Muscle of leg (tissue), 11 donors: ENCODE data around the gene PFKFB1. TPM values are rescaled to one million over a fixed set of nuclear protein-coding genes. Genes with fewer than 3 reads are reported as not detected.

Source experiments
- DNase-seq: peaks from one replicate; pipeline ENCODE4 v3.0.0; 2013
- H3K27ac ChIP-seq: one replicate; pipeline ENCODE4 v1.5.1; 2013; ENCODE audit warnings: mild to moderate bottlenecking, low read length, control low read depth
- H3K27me3 ChIP-seq: one replicate; pipeline ENCODE4 v1.6.1; 2013; ENCODE audit warnings: low read length; ENCODE audit not compliant: control insufficient read depth, insufficient read depth
- H3K36me3 ChIP-seq: one replicate; pipeline ENCODE4 v1.6.1; 2013; ENCODE audit warnings: low read length; ENCODE audit not compliant: control insufficient read depth, insufficient read depth
- H3K4me1 ChIP-seq: one replicate; pipeline ENCODE4 v1.6.1; 2013; ENCODE audit warnings: low read length; ENCODE audit not compliant: control insufficient read depth, insufficient read depth
- H3K4me3 ChIP-seq: one replicate; pipeline ENCODE4 v1.5.1; 2013; ENCODE audit warnings: low read length, control low read depth
- H3K9me3 ChIP-seq: replicated peaks from 2 replicates; pipeline ENCODE4 v1.6.1; 2013; ENCODE audit warnings: low read depth, low read length; ENCODE audit not compliant: control insufficient read depth
- WGBS: methylation state at CpG from one replicate; pipeline ENCODE4 v1.1.5; 2013; ENCODE audit warnings: missing lambda C conversion rate; ENCODE audit not compliant: insufficient coverage; 5-methylcytosine and 5-hydroxymethylcytosine counted together
- polyA plus RNA-seq, 8 donors: library from polyadenylated mRNA; unstranded; fragments of 120-200 nt; gene quantifications; one replicate each; pipeline versions ENCODE4 v1.2.1 to v1.2.3, GENCODE V29; 2013; ENCODE audit warnings: inconsistent platforms in 1 of 8, low replicate concordance in 1 of 8; ENCODE audit not compliant: insufficient read length in 8 of 8, insufficient read depth in 1 of 8
- total RNA-seq: library from RNA; stranded (reverse); fragments of 120-200 nt; gene quantifications from one replicate; pipeline ENCODE4 v1.2.4, GENCODE V29; 2013

The PFKFB1 gene
- total and polyA plus RNA-seq, 9 donors, result 0.30 to 1.7 (median 0.69) TPM

DNA sequence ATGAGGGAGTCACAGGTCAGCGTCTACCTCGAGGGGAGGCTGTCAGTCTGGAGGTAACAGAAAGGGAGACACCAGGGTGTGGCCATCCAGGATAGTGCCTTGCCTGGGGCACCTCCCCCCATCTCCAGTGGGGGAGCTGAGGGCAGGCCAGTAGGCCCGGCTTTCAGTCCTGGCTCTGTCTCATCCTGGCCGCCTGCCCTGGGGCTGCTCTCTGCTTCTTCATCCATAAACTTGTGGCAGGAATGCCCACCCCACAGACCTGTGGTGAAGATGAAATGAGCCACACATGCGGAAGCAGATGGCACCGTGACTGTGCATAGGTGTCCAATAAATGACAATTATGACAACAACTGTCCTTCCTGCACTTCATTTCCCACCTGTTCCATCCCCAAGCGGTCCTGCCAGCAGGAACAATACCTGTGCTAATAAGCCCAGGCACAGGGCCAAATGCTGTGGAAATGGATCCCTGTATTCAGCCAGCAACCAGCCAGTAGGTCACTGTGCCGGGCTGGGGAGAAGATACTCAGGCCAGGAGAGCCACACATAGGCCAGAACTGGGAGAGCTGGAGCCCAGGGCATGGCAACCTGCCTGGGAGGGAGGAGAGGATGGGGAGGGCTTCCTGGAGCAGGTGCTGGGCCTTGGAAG, 43.1 kb downstream of the PFKFB1 start:
- Histone ChIP-seq H3K27me3 (peaks cover 10% of the 10 kb centered on the region), H3K4me1 (no peaks in the 10 kb centered on the region), H3K9me3 (no peaks in the 10 kb centered on the region), H3K4me3 (no peak overlapping the region), H3K27ac (no peak overlapping the region), H3K36me3 (no peaks in the 10 kb centered on the region)
- WGBS, result 53% methylated on average over 4 of the region's 8 CpGs
- DNase-seq, result no peak

DNA sequence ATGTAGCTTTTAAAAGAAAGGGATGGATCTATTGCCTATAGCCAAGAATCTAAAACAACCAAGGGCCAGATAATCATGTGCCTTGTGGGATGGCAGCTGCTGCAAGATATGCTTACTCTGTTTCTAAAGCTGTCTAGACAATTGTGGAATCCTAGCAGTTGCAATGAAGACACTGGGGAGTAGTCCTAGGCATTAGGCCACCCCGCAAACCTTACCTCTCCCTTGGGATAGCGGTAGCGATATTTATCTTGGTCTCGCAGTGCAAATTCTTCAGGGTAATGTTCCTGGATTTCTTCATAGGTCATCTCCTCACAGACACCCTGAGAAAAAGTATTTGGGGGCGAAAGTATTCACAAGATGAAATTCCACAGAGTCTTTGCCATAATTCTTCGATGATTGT, 48.8 kb downstream of the PFKFB1 start:
- no CpG with 5 or more reads among the region's 6 CpGs for WGBS
- no peak overlapping the region for H3K4me3 ChIP-seq
- no peaks in the 10 kb centered on the region for H3K9me3 ChIP-seq
- peaks cover 3% of the 10 kb centered on the region for H3K27me3 ChIP-seq
- H3K4me1 ChIP-seq, result no peaks in the 10 kb centered on the region
- no peak overlapping the region for H3K27ac ChIP-seq
- no peaks in the 10 kb centered on the region for H3K36me3 ChIP-seq
- DNase-seq, result no peak

DNA sequence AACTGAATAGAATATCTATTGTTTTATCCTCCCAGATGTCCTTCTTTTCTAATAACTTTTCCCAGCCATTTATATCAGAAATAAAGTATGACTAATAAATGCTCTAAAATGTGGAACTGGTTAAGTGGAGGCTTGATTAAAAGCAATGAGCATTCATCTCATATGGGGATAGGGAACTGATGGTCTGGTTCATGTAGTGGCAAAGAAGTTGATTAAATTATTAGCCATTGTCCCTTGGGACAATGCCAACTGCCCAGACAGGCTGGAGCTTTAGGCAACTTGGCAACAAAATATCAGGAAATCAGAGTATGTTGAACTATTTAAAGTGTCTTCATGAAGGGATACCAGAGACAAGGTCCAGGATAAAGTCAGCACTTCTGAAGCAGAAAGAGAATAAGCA, 49.2 kb downstream of the PFKFB1 start:
- H3K36me3 ChIP-seq, result no peaks in the 10 kb centered on the region
- peaks cover 3% of the 10 kb centered on the region for H3K27me3 ChIP-seq
- no peak overlapping the region for H3K27ac ChIP-seq
- DNase-seq, result no peak
- H3K4me1 ChIP-seq, result no peaks in the 10 kb centered on the region
- no peak overlapping the region for H3K4me3 ChIP-seq
- no peaks in the 10 kb centered on the region for H3K9me3 ChIP-seq

DNA sequence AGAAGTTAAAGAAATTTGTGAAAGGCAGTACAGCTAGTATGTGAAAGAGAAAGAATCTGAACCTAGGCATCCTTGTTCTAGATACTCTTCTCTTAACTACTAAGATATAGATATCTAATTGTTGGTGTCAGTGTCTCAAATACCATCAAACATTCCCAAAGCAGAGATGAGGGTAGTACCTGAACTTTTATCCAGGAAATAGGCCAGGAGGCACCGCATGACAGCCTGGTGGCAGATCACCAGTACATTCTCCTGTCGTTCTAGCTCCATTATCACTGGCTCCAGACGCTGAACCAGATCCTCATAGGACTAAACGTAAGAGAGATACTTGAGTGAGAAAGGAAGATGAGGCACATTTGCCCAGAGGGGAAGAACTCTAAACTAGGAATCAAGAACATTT, 56.6 kb downstream of the PFKFB1 start:
- no peak overlapping the region for H3K4me3 ChIP-seq
- no peak overlapping the region for H3K27ac ChIP-seq
- H3K27me3 ChIP-seq, result peaks cover 14% of the 10 kb centered on the region
- 58% methylated on average over 2 of the region's 4 CpGs for WGBS
- H3K9me3 ChIP-seq, result no peaks in the 10 kb centered on the region
- no peaks in the 10 kb centered on the region for H3K4me1 ChIP-seq
- H3K36me3 ChIP-seq, result no peaks in the 10 kb centered on the region
- DNase-seq, result no peak

DNA sequence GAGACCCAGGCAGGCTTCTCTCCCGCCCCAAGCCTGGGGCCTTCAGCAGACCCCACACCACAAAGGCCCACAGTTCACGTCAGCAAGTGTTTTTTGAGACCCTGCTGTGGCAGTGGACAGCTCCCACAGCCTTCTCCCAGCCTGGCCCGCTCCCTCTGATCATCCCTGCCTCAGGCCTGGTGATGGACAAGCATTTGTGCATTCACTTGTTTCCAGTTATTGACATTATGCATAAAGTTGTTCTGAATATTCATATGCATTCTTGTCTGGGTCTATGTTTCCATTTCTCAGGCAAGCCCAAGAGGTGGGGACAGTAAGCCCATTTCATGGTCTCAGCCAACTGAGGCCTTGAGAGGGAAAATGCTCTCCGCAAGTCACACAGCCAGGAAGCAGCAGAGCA, 58.7 kb downstream of the PFKFB1 start:
- Histone ChIP-seq H3K9me3 (no peaks in the 10 kb centered on the region), H3K4me3 (no peak overlapping the region), H3K36me3 (peaks cover 14% of the 10 kb centered on the region), H3K4me1 (no peaks in the 10 kb centered on the region), H3K27me3 (peaks cover 14% of the 10 kb centered on the region), H3K27ac (no peak overlapping the region)
- no peak for DNase-seq
- WGBS, result 65% methylated on average over 4 of the region's 4 CpGs

DNA sequence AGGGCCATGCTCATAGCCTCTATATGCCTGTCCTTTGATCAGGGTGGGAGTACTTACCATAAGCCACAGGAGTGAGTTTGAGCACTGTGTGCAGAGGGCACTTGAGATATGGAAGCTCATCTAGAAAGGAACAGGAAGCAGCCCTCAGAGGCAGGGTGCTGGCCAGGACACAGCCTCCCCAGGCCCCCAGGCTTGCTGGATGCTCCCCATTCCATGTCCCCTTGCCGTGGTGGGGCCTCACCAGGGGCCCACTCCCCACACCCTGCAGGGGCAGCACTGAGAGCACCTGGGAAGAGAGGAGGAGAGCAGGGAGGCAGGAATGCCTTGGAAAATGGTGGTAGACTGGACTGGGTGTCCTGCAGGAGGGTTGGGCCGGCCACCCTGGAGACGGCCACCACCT, 59.1 kb downstream of the PFKFB1 start:
- Histone ChIP-seq H3K4me3 (no peak overlapping the region), H3K4me1 (no peaks in the 10 kb centered on the region), H3K36me3 (peaks cover 18% of the 10 kb centered on the region), H3K27me3 (peaks cover 14% of the 10 kb centered on the region), H3K27ac (no peak overlapping the region), H3K9me3 (no peaks in the 10 kb centered on the region)
- WGBS, result 64% methylated on average over 2 of the region's 3 CpGs
- no peak for DNase-seq

DNA sequence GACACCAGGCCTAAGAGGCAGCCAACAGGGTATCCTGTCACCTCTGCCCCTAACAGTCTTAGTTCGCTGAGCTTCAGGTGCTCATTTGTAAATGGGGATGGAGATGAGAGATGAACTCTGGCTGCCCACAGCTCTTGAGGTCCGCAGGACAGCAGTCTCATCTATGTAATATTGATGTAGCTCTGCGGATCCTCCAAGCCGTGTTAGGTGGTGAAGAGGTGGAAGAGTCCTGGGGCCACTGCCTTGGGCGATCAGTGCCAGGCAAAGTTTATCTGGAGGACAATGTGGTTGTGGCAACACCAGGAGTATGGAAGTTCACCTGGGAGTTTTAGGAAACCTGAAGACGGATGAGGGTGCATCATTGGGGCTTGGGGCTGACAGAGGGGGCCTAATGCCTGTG, 59.9 kb downstream of the PFKFB1 start:
- H3K27me3 ChIP-seq, result peaks cover 14% of the 10 kb centered on the region
- DNase-seq, result no peak
- peaks cover 26% of the 10 kb centered on the region for H3K36me3 ChIP-seq
- no peak overlapping the region for H3K27ac ChIP-seq
- no peak overlapping the region for H3K4me3 ChIP-seq
- no peaks in the 10 kb centered on the region for H3K4me1 ChIP-seq
- H3K9me3 ChIP-seq, result no peaks in the 10 kb centered on the region
- 67% methylated on average over 4 of the region's 6 CpGs for WGBS

DNA sequence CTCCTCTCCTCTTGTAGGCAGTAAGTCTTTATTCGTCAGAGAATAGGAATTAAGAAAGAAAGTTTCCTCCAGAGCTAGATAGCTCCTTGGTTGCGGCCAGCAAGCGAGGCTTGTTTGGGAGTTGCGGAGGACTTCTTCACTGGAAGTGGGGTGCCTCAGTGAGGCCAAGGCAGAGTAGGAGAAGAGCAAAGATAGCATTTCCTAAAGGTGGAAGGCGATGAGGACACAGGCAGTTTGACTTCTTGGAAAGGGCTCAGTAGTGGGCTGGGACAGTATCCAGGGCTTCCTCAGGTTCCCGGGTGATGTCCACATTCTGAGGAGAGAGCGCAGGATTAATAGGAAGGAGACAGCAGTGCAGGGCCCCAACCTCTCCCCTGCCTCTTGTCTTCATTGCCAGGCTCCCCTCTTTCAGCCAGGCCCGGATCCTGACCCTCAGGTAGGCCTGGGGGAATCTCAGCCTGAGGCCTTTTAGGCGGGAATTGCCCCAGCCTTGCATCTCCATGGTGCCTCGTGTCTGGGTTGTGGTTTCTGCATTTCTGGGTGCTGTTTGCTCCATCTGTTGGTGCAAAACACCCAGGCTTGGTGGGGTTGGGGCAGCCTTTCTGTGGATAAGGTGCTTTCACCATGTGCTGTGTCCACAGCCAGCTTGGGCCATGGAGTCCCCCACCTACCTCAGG, 60.7 kb downstream of the PFKFB1 start:
- WGBS, result 72% methylated on average over 7 of the region's 10 CpGs

DNA sequence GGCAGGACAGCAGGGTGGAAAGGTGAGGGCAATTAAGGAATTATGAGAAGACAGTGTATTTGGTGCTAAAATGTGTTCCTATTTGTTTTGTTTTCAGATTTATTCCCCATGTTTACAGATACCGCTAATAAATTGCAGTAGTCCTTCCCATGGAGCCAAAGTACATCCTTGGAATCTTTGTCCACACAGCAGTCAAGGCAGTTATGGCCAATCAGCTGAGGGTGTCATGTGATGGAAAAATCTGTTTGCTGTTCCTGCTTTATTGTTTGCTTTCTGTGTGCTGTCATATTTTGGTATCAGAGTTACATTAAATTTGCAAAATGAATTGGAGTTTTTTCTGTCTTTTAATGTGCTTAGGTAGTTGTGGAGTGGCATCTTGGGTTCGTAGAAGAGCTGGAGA, 62.9 kb downstream of the PFKFB1 start:
- Histone ChIP-seq H3K4me1 (no peaks in the 10 kb centered on the region), H3K27ac (no peak overlapping the region), H3K4me3 (no peak overlapping the region), H3K27me3 (peaks cover 12% of the 10 kb centered on the region), H3K9me3 (no peaks in the 10 kb centered on the region), H3K36me3 (peaks cover 44% of the 10 kb centered on the region)
- DNase-seq, result no peak
- WGBS, result no CpG with 5 or more reads among the region's 2 CpGs

More for the DNA sequence above, 60.7 kb downstream of the PFKFB1 start:
- H3K27me3 ChIP-seq, result peaks cover 14% of the 10 kb centered on the region
- H3K4me1 ChIP-seq, result no peaks in the 10 kb centered on the region
- no peak for DNase-seq
- H3K9me3 ChIP-seq, result no peaks in the 10 kb centered on the region
- peaks cover 33% of the 10 kb centered on the region for H3K36me3 ChIP-seq
- no peak overlapping the region for H3K27ac ChIP-seq
- no peak overlapping the region for H3K4me3 ChIP-seq

DNA sequence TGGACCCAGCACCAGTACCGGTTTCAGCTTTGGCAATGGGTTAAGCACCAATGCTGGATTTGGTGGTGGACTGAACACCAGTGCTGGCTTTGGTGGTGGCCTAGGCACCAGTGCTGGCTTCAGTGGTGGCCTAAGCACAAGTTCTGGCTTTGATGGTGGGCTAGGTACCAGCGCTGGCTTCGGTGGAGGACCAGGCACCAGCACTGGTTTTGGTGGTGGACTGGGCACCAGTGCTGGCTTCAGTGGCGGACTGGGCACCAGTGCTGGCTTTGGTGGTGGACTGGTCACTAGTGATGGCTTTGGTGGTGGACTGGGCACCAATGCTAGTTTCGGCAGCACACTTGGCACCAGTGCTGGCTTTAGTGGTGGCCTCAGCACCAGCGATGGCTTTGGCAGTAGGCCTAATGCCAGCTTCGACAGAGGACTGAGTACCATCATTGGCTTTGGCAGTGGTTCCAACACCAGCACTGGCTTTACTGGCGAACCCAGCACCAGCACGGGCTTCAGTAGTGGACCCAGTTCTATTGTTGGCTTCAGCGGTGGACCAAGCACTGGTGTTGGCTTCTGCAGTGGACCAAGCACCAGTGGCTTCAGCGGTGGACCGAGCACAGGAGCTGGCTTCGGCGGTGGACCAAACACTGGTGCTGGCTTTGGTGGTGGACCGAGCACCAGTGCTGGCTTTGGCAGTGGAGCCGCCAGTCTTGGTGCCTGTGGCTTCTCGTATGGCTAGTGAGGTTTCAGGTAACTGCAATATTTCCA, 63.5 kb downstream of the PFKFB1 start:
- H3K27ac ChIP-seq, result no peak overlapping the region
- H3K4me3 ChIP-seq, result no peak overlapping the region
- no peaks in the 10 kb centered on the region for H3K9me3 ChIP-seq
- H3K27me3 ChIP-seq, result peaks cover 12% of the 10 kb centered on the region
- H3K36me3 ChIP-seq, result peaks cover 50% of the 10 kb centered on the region
- WGBS, result 89% methylated on average over 17 of the region's 17 CpGs
- no peak for DNase-seq
- no peaks in the 10 kb centered on the region for H3K4me1 ChIP-seq
